GM18507 (cell line): ENCODE data around the gene RHOG.
"Not testable (repeated sequence)": the region's sequence is repeated elsewhere in the genome, so short reads cannot be mapped to it uniquely, and the experiment has no call there.

Experiments
- DNase-seq: peaks from one replicate; pipeline ENCODE4 v3.0.0; 2011; ENCODE audit warnings: low read depth; ENCODE audit not compliant: insufficient read length; ENCODE audit errors: extremely low spot score
- FAIRE-seq: peaks from 2 replicates; lab custom pipeline; 2011; peaks lifted over from hg19 to GRCh38; lab: Jason Lieb, UNC

The RHOG gene

DNA sequence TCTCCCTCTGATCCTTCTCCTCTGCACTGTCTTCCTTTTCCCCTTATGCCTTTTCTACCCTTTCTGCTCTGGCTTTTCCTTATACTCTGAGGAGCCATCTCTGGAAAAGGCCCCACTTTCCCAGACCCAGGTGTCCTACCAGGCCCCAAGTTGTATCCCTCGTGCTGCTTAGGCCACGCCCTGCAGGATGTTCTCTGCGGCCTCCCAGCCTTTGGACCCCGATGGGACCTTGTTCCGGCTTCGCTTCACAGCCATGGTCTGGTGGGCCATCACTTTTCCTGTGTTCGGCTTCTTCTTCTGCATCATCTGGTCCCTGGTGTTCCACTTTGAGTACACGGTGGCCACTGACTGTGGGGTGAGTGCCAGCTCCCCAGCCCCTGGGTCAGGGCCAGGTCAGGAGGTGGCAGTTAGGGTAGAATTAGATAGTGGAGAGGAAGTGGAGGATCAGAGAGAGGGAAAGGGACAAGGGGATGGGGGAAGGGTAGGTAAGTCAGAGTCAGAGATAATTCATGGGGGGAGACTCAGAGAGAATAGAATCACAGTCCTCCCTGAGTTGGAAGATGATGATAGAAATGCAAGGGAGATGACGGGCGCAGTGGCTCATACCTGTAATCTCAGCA is 23.5 kb downstream of the RHOG start:
- DNase-seq, result no peak
- FAIRE-seq, result no peak

DNA sequence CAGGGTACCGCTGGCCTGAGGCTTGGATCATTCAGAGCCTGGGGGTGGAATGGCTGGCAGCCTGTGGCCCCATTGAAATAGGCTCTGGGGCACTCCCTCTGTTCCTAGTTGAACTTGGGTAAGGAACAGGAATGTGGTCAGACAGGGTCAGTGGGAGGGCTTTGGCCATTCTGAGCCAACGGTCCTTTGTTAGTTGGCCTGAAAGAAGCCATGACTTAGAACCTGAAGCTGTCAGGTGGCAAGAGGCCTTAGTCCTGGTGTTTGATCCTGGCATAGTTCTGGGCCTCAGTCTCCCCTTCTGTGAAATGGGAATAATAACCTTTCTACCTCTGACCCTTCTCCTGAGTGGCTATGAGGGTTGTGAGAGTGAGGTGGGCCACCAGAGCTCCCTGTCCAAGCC is 24.1 kb downstream of the RHOG start:
- FAIRE-seq (no peak), DNase-seq (no peak)

DNA sequence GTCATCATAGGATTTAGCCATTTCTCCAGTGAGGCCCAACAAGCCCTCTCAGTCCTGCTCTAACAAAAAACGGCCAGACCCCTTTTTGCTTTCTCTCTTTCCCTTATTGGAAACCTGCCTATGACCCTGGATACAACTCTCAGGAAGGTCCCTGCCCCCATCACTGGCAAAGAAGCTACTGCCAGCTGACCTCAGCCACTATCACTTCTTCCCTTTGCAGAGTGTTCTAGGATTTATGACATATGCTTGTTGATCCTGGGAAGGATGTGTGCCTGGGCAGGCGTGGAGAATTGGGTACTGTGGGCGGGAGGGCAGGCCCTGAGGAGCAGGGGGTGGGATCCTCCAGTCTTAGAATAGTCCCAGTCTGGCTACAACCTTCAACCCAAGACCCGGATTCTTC is 24.9 kb downstream of the RHOG start:
- no peak for DNase-seq
- no peak for FAIRE-seq

DNA sequence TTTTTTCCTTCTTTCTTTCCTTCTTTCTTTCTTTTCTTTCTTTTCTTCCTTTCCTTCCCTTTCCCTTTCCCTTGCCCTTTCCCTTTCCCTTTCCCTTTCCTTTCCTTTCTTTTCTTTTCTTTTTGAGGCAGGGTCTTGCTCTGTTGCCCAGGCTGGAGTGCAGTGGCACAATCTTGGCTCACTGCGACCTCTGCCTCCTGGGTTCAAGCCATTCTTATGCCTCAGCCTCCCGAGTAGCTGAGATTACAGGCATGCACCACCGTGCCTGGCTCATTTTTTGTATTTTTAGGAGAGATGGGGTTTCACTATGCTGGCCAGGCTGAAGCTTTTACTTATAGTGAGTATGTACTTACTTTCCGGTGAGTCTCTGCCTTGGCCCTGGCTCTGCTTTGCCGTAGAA is 25.9 kb downstream of the RHOG start:
- not testable (repeated sequence) for FAIRE-seq, DNase-seq

DNA sequence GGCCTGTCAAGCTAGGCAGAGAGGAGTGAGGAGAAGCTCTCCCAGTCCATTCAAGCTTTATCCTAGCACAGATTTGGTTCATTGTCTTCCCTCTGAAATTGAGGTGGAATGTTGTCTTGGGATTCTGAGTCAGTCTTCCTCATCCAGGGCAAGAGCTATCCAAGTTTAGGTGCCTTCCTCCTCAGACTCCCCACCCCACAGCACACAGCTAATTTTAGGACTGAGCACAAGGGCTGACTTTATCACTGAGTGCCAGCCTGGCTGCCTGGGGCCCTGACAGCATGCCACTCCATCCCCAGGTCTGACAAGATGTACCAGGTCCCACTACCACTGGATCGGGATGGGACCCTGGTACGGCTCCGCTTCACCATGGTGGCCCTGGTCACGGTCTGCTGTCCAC is 29.8 kb downstream of the RHOG start:
- FAIRE-seq (no peak), DNase-seq (no peak)

DNA sequence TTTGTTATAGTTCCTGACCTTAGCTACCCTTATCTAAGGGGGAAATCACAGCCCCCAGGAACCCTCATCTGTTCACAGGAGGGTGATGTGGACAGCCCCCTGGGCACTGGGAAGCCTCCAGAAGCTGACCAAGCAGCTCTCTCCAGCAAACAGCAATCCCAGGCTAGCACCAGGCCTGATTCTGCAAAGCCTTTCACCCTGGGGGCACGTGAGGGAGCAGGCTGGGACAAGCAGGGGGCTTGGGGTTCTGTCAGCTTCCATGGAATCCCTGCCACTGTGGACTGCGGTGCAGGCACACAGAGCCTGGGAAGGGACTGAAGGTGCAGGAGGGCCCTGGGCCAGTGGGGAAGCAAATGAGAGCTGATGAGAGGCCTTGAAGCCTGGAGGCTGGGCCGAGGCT is 30.3 kb downstream of the RHOG start:
- no peak for FAIRE-seq
- no peak for DNase-seq

DNA sequence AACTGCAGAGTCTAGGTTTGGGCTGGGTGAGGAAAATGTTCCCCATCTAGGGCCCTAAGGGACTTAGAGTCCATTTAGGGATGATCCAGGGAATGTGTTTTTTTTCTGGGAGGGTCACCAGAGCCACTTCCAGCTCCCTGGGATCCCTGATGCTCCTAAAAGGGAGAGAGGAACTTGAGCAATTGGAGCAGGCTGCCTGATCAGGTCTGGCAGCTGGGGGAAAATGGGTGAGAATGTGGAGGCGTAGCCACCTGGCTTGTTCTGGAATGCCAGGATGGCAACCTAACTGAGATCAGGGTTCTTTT is 31.2 kb downstream of the RHOG start:
- FAIRE-seq (no peak), DNase-seq (no peak)

DNA sequence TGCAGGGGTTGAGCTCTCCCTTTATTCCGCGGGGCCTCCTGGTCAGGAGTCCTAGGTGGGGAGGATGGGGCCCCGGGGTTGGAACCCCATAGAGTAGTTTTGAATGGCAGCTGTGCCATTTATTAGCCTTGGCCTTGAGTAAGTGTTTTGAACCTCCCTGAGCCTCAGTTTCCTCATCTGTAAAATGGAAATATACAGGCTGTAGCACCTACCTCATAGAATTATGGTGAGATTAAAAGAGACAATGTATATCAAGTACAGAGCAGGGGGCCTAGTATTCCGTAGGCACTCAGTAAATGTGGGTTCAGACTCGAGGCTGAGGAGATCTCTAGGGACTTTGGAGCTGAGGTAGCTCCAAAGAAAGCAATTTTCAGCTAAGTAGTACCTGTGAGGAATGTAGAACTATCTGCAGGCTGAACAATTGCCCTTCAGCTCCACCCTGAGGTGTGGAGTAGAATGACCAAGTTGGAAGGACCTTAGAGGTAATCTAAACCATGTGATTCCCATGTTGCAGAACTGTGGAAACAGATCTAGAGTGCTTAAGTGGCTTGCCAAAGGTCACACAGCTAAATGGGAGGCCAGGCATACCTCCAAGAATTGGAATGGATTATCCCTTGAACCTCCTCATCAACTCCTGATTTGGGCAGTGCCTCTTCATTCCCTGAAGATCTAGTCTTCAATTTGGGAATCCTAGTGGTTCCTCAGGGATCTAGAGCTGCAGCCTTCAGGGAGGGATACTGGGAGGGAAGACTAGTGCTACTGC is 31.7 kb downstream of the RHOG start:
- DNase-seq (peak; percentile 51), FAIRE-seq (peak; percentile 79)

DNA sequence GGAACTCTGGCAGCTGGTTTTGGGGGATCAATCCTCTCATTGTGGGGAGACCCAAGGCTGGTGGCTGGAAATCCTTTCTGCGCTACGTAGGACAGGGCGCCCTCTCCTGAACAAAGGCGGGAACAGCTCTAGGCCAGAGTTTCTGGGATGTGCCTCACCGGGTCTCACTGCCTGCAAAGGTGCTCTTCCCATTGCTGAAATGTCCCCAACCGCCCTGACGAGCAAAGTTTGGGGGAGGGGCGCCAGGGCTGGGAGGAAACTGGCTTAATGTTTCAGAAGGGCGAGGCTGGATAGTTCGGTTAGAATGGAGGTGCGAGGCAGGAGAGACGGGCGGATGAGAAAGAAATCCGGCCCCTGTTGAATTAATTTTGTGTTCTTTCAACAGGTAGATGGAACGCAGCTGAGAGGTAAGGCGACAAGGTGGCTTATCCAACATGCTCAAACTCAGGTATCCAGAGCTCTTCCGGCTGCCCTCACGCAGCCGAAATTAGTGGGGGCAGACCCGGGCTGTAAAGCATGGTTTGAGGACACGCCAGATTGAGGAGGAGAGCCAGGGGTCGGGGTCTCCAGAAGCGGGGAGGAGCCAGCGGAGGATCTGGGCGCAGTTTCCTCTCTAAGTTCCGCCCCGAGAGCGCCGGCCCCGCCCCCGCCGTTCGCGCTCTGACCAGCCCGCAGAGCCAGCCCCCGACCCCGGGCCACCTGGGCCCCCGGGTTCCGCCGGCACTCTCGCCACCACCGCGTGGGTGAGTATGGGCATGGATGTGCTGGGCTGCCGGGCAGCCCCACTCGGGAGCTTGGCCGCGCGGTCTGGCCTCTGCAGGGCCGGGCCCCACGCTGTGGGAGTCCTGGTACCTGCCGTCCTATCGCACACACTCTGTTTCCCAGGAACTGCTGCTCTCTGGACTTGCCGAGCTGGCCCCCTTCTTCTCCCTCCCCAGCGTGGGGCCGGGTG is 32.6 kb downstream of the RHOG start, which contains the start of gene PGAP2:
Gene PGAP2, plus strand, starts transcription at position 652 of the 952 bp plus-strand sequence. CDS start 2,700 bp downstream, outside the sequence.
- peak; percentile 43 for DNase-seq
- FAIRE-seq, result peak; percentile 70

DNA sequence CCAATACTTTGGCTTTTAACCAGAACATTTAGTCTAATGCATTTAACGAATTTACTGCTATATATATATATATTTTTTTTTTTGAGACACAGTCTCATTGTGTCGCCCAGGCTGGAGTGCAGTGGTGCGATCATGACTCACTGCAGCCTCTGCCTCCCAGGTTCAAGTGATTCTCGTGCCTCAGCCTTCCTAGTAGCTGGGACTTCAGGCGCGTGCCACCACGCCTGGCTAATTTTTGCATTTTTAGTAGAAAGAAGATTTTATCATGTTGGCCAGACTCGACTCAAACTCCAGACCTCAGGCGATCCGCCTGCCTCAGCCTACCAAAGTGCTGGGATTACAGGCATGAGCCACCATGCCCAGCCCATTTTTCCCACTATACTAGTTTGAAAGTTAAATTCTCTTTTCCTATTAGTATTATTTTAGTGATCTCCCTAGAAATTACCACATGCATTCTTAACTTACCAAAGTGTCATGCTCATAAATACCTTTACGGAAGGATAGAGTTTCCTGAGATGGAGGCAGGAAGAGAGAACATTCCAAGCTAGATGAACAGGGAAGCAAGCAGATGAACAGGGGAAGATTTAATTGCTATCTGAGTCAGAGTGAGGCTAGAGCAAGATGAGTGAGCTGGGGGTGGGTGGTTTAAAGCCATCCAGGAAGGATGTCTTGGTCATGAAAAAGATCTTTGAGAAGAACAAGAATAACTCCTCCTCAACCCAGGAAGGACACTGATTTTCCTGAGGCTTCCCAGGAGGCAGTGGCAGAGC is 36.8 kb downstream of the RHOG start:
- DNase-seq, result no peak
- no peak for FAIRE-seq

DNA sequence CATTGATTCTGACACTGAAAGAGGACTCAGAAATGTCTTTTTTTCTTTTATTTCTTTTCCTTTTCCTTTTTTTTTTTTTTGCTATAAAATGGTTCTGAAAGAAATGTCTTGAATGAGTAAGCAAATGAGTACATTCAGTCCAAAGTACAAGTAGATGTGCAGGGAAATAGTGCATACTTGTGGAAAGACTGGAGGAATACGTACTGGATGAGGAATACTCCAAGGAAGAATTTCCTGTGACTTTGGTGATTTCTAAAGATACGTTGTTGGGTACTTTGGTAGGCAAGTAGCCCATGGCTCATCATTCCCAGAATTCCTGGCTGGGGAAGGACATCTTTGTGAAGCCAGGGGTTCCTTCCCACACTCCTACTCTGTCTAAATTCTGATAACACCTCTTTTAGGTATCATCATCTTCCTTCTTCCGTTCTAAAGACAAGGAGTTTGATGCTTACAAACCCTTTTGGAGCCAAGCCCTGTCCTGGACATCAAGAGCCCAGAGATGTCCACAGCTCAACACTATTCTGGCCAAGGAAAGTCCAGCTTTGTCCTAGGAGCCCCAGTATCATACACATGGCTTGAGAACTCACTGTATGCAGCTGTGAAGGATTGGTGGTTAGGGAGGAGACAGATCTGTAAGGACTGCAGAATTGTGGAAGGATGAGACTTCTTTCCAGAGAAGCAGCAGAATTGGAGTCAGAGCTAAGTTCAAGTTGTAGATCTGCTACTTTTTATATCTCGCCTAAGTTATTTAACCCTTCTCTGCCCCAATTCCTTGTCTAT is 38.6 kb downstream of the RHOG start:
- DNase-seq (no peak), FAIRE-seq (no peak)

DNA sequence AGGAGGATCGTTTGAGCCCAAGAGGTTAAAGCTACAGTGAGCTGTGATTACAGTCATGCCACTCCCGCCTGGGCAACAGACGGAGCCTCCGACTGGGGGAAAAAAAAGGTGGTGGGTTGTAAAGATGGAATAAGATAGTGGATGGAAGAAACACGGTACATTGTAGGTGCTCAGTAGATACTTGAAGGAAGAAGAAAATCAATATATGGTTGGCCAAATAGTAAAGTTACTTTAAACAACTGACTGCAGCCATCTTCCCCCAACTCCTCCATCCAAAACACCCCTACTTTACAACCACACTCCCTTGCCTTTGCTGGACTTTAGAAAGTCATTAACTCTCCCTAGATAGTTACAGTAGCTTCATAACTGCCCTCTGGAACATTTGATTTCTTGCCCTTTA is 40.9 kb downstream of the RHOG start:
- FAIRE-seq, result no peak
- no peak for DNase-seq

DNA sequence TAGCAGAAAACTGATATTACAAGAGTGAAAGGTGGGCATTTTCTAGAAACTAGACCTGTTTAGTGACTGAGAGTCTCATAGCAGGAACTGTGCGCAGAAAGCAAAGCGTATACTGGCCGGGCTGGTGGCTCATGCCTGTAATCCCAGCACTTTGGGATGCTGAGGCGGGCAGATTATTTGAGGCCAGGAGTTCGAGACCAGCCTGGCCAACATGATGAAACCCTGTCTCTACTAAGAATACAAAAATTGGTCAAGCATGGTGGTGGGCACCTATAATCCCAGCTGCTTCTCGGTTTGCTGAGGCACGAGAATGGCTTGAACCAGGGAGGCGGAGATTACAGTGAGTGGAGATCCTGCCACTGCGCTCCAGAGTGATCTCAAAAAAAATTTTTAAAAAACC is 41.6 kb downstream of the RHOG start:
- no peak for DNase-seq
- no peak for FAIRE-seq

DNA sequence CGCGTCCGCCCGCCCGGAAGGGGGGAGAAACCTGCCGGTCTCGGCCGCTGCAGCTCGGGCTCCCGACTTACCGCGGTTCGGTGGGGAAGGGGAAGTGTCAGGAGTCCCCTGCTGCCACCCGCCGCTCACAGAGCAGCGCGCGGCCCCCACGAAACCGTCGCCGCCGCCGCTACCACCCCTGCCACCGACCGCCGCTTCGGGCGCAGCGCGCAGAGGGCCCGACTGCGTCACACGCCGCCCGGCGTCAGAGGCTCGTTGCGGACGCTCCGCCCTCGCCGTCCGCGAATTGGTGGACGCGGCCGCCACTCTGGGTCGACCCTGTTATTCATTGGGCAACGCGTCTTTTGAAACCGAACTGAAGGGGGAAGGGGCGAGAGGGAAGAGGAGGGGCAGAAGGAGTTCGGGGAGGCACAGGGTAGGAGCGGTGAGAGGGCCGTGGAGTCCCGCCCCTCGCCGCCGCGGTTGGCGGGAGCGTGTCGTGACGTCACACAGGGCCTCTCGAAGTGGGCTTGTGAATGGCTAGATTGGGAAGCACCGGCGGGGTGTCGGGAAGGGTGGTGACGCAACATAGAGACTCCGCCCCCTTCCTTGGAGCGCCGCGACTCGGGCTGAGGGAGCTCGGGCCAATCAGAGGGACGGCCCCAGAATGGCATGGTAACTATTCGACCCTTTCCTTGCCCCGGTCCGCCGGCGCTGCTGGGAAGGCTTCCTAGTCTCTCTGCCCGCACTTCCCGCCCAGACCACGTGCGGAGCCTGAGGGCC is 43.2 kb downstream of the RHOG start, which contains the start of gene NUP98:
Gene NUP98, minus strand, starts transcription at position 226 of the 762 bp plus-strand sequence. CDS start 15,437 bp downstream, outside the sequence.
- FAIRE-seq, result peak; percentile 98
- DNase-seq, result peak; percentile 97

DNA sequence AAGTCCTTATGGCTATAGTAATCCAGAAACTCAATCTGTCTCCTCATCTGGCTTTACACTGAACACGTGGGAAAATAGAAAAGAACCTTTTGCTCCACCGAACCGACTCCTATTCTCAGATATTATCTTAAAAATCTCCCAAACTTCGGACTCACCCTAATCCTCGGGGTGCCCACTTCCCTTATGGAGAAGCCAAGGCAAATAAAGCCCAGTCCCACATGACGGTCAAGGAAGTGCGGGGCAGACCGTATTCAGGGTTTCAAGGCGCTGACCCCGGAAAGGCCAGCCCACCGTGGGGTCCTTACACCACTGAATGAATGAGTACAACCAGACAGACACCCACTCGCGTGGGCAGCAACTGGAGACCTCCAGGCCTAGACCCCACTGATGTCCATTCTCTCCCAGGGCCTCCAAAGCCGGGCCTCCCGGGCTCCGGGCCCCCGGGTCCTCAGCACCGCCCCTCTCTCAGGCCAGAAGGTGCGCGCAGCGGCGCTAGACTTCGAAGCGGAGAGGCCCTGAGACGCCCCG is 43.9 kb downstream of the RHOG start:
- FAIRE-seq (no peak), DNase-seq (no peak)

DNA sequence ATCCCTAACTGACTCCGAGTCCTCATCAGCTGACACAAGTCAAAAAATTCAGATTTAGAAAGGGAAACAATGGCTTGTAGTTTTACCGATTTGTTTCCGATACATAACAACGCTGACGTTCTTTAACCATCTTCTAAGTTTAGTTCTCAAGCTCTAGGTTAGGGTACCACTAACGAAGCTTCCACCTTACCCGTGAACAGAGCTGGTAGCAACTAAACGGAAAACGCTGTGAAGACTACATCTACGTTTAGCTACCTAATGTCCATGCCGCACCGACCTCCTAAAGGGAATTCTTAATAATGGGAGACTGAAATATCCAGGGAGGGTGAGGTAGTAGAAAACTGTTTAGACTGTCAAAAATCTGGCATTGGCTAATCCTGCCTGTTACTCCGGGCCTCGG is 44.4 kb downstream of the RHOG start:
- FAIRE-seq (no peak), DNase-seq (no peak)

DNA sequence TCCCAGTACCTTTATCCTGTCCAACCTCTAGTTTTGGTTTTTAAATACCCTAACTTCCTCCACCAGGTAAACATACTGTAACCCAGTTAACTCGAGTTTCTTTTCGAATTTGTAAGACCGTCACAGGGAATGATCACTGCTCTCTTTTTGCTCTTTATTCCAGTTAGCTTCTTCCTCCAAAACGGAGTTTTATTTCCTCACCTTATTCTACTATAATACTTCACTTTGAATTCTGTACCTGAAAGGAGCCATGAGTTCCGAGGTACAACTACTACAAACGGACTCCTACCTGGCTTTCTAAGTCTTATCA is 44.8 kb downstream of the RHOG start:
- FAIRE-seq (no peak), DNase-seq (no peak)
